GM12878 (cell line): ENCODE results near the gene GRN. TPM values are rescaled to one million over a fixed set of nuclear protein-coding genes. Genes with fewer than 3 reads are reported as not detected.

ENCODE experiments used
- NR2C2 ChIP-seq: IDR thresholded peaks from 2 replicates; pipeline ENCODE4 v1.6.1; 2011; ENCODE audit warnings: borderline replicate concordance, low read depth; ENCODE audit not compliant: control insufficient read depth, insufficient read length
- POLR2AphosphoS2 ChIP-seq: IDR thresholded peaks from 2 replicates; pipeline ENCODE4 v1.6.1; 2011; ENCODE audit warnings: low read depth, mild to moderate bottlenecking, low read length, improper control_type of control experiment, moderate library complexity
- RUNX3 ChIP-seq: IDR thresholded peaks from 2 replicates; pipeline ENCODE4 v1.6.1; 2012; ENCODE audit warnings: low read length, inconsistent platforms
- STAT1 ChIP-seq: fragments of 450-650 bp; conservative IDR thresholded peaks from 2 replicates; pipeline ENCODE4 v1.6.1; 2014; ENCODE audit warnings: antibody characterized with exemption, mild to moderate bottlenecking
- polyA plus RNA-seq, 11 experiments: library from polyadenylated mRNA; depleted of rRNA in 4 of 11; unstranded in 6 of 11; stranded (reverse) in 5 of 11; fragments of >200 nt; fragmentation: Nextera tagmentation in 4 of 11; fragmentation: Illumina TruSeq in 1 of 11; extraction: Ambion mirVana in 4 of 11; extraction: Trizol in 1 of 11; gene quantifications; 1 replicate in 1 of 11; 2 replicates in 10 of 11; pipeline versions ENCODE4 v1.2.1 to v1.2.3, GENCODE V29; 2011 to 2016; ENCODE audit warnings: inconsistent platforms in 2 of 11, missing spikeins in 2 of 11, low read depth in 1 of 11
- total RNA-seq, 4 experiments: library from RNA; depleted of rRNA in 3 of 4; stranded (reverse); fragments of >200 nt in 3 of 4; fragmentation: Illumina TruSeq in 1 of 4; extraction: Trizol in 1 of 4; gene quantifications; 2 replicates each; pipeline versions ENCODE4 v1.2.1 to v1.2.3, GENCODE V29; 2013 to 2021
- TF ChIP-seq, protein P1 (sequence below): fragments of 450-650 bp; IDR thresholded peaks from 2 replicates; pipeline ENCODE4 v1.6.1; 2017; ENCODE audit warnings: mild to moderate bottlenecking, moderate library complexity

GRN gene
- total and polyA plus RNA-seq, 10 of the 15 experiments (the other 5 are each of a cell fraction or from before 2014, with no cell fraction given), result 22.3 to 389 (median 139) TPM

DNA sequence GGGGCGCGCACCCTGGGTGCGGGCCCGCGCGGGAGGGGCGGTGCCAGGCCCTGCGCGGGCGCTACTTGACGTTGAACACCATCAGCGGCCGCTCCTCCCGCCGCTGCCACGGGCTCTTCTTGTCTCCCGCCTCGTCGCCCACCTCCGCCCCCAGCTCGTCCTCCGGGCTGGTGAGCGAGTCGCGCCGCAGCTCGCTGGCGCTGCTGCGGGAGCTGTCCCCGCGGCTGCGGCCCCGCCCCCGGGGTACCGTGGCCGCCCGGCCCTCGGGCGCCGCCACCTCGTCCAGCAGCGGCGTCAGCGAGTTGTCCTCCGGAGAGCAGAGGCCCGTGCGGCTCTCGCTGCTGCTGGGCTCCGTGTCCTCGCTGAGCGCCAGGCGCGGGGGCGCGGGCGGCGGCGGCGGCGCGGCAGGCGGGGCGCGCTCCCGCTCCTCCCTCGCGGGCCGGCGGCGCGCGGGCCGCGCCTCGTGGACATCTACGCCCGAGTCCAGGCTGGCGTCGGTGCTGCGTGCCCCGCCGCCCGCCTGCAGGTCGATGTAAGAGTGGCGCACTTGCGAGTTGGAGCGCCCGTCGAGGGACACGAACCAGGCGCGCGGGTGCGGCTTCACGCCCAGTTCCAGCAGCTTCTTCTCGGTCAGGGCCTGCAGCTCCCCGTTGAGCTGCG lies 8.7 kb downstream of the GRN start (continued):
- TF ChIP-seq, protein P1, sequence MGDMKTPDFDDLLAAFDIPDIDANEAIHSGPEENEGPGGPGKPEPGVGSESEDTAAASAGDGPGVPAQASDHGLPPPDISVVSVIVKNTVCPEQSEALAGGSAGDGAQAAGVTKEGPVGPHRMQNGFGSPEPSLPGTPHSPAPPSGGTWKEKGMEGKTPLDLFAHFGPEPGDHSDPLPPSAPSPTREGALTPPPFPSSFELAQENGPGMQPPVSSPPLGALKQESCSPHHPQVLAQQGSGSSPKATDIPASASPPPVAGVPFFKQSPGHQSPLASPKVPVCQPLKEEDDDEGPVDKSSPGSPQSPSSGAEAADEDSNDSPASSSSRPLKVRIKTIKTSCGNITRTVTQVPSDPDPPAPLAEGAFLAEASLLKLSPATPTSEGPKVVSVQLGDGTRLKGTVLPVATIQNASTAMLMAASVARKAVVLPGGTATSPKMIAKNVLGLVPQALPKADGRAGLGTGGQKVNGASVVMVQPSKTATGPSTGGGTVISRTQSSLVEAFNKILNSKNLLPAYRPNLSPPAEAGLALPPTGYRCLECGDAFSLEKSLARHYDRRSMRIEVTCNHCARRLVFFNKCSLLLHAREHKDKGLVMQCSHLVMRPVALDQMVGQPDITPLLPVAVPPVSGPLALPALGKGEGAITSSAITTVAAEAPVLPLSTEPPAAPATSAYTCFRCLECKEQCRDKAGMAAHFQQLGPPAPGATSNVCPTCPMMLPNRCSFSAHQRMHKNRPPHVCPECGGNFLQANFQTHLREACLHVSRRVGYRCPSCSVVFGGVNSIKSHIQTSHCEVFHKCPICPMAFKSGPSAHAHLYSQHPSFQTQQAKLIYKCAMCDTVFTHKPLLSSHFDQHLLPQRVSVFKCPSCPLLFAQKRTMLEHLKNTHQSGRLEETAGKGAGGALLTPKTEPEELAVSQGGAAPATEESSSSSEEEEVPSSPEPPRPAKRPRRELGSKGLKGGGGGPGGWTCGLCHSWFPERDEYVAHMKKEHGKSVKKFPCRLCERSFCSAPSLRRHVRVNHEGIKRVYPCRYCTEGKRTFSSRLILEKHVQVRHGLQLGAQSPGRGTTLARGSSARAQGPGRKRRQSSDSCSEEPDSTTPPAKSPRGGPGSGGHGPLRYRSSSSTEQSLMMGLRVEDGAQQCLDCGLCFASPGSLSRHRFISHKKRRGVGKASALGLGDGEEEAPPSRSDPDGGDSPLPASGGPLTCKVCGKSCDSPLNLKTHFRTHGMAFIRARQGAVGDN, result no peak
- no peak for TF ChIP-seq STAT1
- TF ChIP-seq RUNX3, result no peak
- no peak for TF ChIP-seq NR2C2
- no peak for TF ChIP-seq POLR2AphosphoS2
